H9 (cell line): ENCODE results near the gene CHDH. TPM values are rescaled to one million over a fixed set of nuclear protein-coding genes. Genes with fewer than 3 reads are reported as not detected.

Experiments used
- DNase-seq: peaks from one replicate; pipeline ENCODE4 v3.0.0-alpha.2; 2017
- H2AFZ ChIP-seq: one replicate; pipeline ENCODE4 v1.6.1; 2013; ENCODE audit warnings: mild to moderate bottlenecking, low read length, control low read depth, moderate library complexity
- H2AK5ac ChIP-seq: 2 replicates; pipeline ENCODE4 v1.6.1; 2013; ENCODE audit warnings: low read length, control low read depth, mixed read lengths; ENCODE audit not compliant: insufficient read length
- H2BK120ac ChIP-seq: one replicate; pipeline ENCODE4 v1.6.1; 2013; ENCODE audit warnings: low read depth, mild to moderate bottlenecking, low read length, control low read depth, inconsistent platforms; ENCODE audit not compliant: poor library complexity, severe bottlenecking
- H2BK12ac ChIP-seq: 2 replicates; pipeline ENCODE4 v1.6.1; 2013; ENCODE audit warnings: low read length, control low read depth, mixed read lengths, low read depth; ENCODE audit not compliant: insufficient read length
- H2BK15ac ChIP-seq: 2 replicates; pipeline ENCODE4 v1.6.1; 2013; ENCODE audit warnings: low read depth, low read length, control low read depth
- H2BK20ac ChIP-seq: one replicate; pipeline ENCODE4 v1.6.1; 2013; ENCODE audit warnings: low read depth, mild to moderate bottlenecking, low read length, control low read depth, inconsistent platforms; ENCODE audit not compliant: poor library complexity, severe bottlenecking
- H2BK5ac ChIP-seq: 2 replicates; pipeline ENCODE4 v1.6.1; 2013; ENCODE audit warnings: low read length, control low read depth, mixed read lengths; ENCODE audit not compliant: insufficient read length
- H3K14ac ChIP-seq: 2 replicates; pipeline ENCODE4 v1.6.1; 2013; ENCODE audit warnings: low read length, control low read depth; ENCODE audit not compliant: insufficient read depth
- H3K18ac ChIP-seq: 2 replicates; pipeline ENCODE4 v1.6.1; 2013; ENCODE audit warnings: low read depth, mild to moderate bottlenecking, mixed read lengths, low read length, control low read depth; ENCODE audit not compliant: insufficient read length
- H3K23ac ChIP-seq: 2 replicates; pipeline ENCODE4 v1.6.1; 2013; ENCODE audit warnings: low read length, control low read depth, mixed read lengths, low read depth; ENCODE audit not compliant: insufficient read length
- H3K23me2 ChIP-seq: 2 replicates; pipeline ENCODE4 v1.6.1; 2013; ENCODE audit warnings: low read depth, mild to moderate bottlenecking, mixed read lengths, low read length, control low read depth; ENCODE audit not compliant: insufficient read length, poor library complexity, severe bottlenecking
- H3K27ac ChIP-seq: 2 replicates; pipeline ENCODE4 v1.5.1; 2013; ENCODE audit warnings: low read length, control low read depth, mixed read lengths, low read depth; ENCODE audit not compliant: insufficient read length
- H3K27me3 ChIP-seq: 2 replicates; pipeline ENCODE4 v1.6.1; 2013; ENCODE audit warnings: low read length, control low read depth, inconsistent platforms; ENCODE audit not compliant: insufficient read depth
- H3K4ac ChIP-seq: 2 replicates; pipeline ENCODE4 v1.6.1; 2013; ENCODE audit warnings: low read depth, mild to moderate bottlenecking, control low read depth, inconsistent platforms, low read length, moderate library complexity
- H3K4me1 ChIP-seq: 2 replicates; pipeline ENCODE4 v1.6.1; 2013; ENCODE audit warnings: low read length, control low read depth, inconsistent platforms; ENCODE audit not compliant: insufficient read depth
- H3K4me2 ChIP-seq: 2 replicates; pipeline ENCODE4 v1.6.1; 2013; ENCODE audit warnings: low read length, control low read depth, mixed read lengths; ENCODE audit not compliant: insufficient read length, insufficient read depth
- H3K56ac ChIP-seq: 2 replicates; pipeline ENCODE4 v1.6.1; 2013; ENCODE audit warnings: low read depth, mild to moderate bottlenecking, mixed read lengths, low read length, control low read depth; ENCODE audit not compliant: insufficient read length
- H3K79me1 ChIP-seq: 2 replicates; pipeline ENCODE4 v1.6.1; 2013; ENCODE audit warnings: low read depth, mild to moderate bottlenecking, moderate library complexity, low read length, control low read depth, inconsistent platforms; ENCODE audit not compliant: insufficient read depth, poor library complexity, severe bottlenecking
- H3K79me2 ChIP-seq: 2 replicates; pipeline ENCODE4 v1.6.1; 2013; ENCODE audit warnings: low read length, control low read depth, inconsistent platforms; ENCODE audit not compliant: insufficient read depth
- H3K9ac ChIP-seq: 2 replicates; pipeline ENCODE4 v1.6.1; 2013; ENCODE audit warnings: low read length, control low read depth, mixed read lengths; ENCODE audit not compliant: insufficient read length; ENCODE audit errors: extremely low read depth
- H3K9me3 ChIP-seq: one replicate; pipeline ENCODE4 v1.6.1; 2013; ENCODE audit warnings: low read depth, low read length, inconsistent platforms; ENCODE audit not compliant: control insufficient read depth
- H3T11ph ChIP-seq: one replicate; pipeline ENCODE4 v1.6.1; 2013; ENCODE audit warnings: mild to moderate bottlenecking, low read length, control low read depth, inconsistent platforms
- H4K20me1 ChIP-seq: one replicate; pipeline ENCODE4 v1.6.1; 2013; ENCODE audit not compliant: control insufficient read depth, insufficient read length, insufficient read depth
- H4K5ac ChIP-seq: 2 replicates; pipeline ENCODE4 v1.6.1; 2013; ENCODE audit warnings: low read depth, mild to moderate bottlenecking, mixed read lengths, low read length, control low read depth; ENCODE audit not compliant: insufficient read length
- H4K8ac ChIP-seq: replicated peaks from 2 replicates; pipeline ENCODE4 v1.6.1; 2013; ENCODE audit warnings: low read length, control low read depth, mixed read lengths, low read depth; ENCODE audit not compliant: insufficient read length
- H4K91ac ChIP-seq: 2 replicates; pipeline ENCODE4 v1.6.1; 2013; ENCODE audit warnings: low read depth, mild to moderate bottlenecking, moderate library complexity, mixed read lengths, low read length, control low read depth; ENCODE audit not compliant: insufficient read length
- H3K27ac Mint-ChIP-seq, 3 experiments: 2 replicates in 2 of 3; 3 replicates in 1 of 3; pipeline ENCODE4 v1.8.0; 2020 to 2021; ENCODE audit warnings: mixed read lengths in 3 of 3, mild to moderate bottlenecking in 1 of 3, moderate library complexity in 1 of 3
- H3K27me3 Mint-ChIP-seq: 2 replicates; pipeline ENCODE4 v1.8.0; 2021; ENCODE audit warnings: low read depth, mild to moderate bottlenecking, moderate library complexity, mixed read lengths
- H3K36me3 Mint-ChIP-seq, 3 experiments: 2 replicates in 2 of 3; 3 replicates in 1 of 3; pipeline ENCODE4 v1.8.0; 2020 to 2021; ENCODE audit warnings: low read depth in 3 of 3, mixed read lengths in 3 of 3; ENCODE audit not compliant: insufficient read depth in 1 of 3
- H3K4me1 Mint-ChIP-seq, 2 experiments: 2 replicates each; pipeline ENCODE4 v1.8.0; 2020; ENCODE audit warnings: mixed read lengths in 2 of 2
- H3K4me3 Mint-ChIP-seq, 2 experiments: 2 replicates in 1 of 2; 3 replicates in 1 of 2; pipeline ENCODE4 v1.8.0; 2020 to 2021; ENCODE audit warnings: mild to moderate bottlenecking in 2 of 2, mixed read lengths in 2 of 2, moderate library complexity in 1 of 2
- H3K9me3 Mint-ChIP-seq, 2 experiments: 2 replicates in 1 of 2; 3 replicates in 1 of 2; pipeline ENCODE4 v1.8.0; 2020; ENCODE audit warnings: mild to moderate bottlenecking in 2 of 2, mixed read lengths in 2 of 2, moderate library complexity in 1 of 2
- WGBS: extraction: QIAGEN DNeasy Blood & Tissue Kit; methylation state at CpG from one replicate; pipeline ENCODE4 v1.1.7; 2013; ENCODE audit warnings: missing lambda C conversion rate, low lambda C conversion rate, mixed read lengths; ENCODE audit not compliant: insufficient read length; ENCODE audit errors: extremely low coverage; 5-methylcytosine and 5-hydroxymethylcytosine counted together
- total RNA-seq: library from RNA; stranded (reverse); gene quantifications from 2 replicates; pipeline ENCODE4 v1.2.1, GENCODE V29; 2021
- TF ChIP-seq, protein P1 (sequence below): fragments of 200-600 bp; sonication (generic); conservative IDR thresholded peaks from 3 replicates; pipeline ENCODE4 v1.8.0; 2021; ENCODE audit warnings: antibody characterized with exemption, mild to moderate bottlenecking

The CHDH gene
- total RNA-seq, 1 experiment from 2014 or later, result 11.0 TPM

DNA sequence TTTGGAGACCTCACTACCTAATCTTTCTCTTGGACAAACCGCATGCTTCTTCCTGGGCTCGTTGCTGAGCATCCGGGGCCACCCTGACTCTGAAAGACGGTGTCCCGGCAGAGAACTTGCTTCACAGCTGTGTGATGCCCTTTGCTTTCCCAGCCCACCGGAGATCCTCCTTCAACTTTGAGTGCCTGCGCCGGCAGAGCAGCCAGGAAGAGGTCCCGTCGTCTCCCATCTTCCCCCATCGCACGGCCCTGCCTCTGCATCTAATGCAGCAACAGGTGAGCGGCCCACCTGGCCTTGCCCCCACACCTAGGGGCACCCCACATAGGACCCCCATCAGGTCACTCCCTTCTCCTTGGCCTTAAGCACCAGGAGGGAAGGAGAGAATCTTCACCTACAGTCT, 37.7 kb downstream of the CHDH start:
- H3K23ac ChIP-seq, result no peak overlapping the region
- no peaks in the 10 kb centered on the region; the same call in 1 of the 2 replicates for H3K4me1 ChIP-seq
- H2BK5ac ChIP-seq, result no peak overlapping the region
- no peaks in the 10 kb centered on the region for H3K27me3 ChIP-seq
- H4K5ac ChIP-seq, result no peak overlapping the region
- no peak overlapping the region for H2AK5ac ChIP-seq
- no peak overlapping the region for H3K9ac ChIP-seq
- no peaks in the 10 kb centered on the region; the same call in 1 of the 2 replicates for H3K27me3 Mint-ChIP-seq
- H4K20me1 ChIP-seq, result no peaks in the 10 kb centered on the region
- H2BK20ac ChIP-seq, result no peak overlapping the region
- H3K56ac ChIP-seq, result no peak overlapping the region
- H3K79me2 ChIP-seq, result no peaks in the 10 kb centered on the region
- H3K9me3 ChIP-seq, result no peaks in the 10 kb centered on the region
- no peak overlapping the region for H3K4ac ChIP-seq
- H3K23me2 ChIP-seq, result no peaks in the 10 kb centered on the region
- H3K4me3 Mint-ChIP-seq, result no peak overlapping the region
- no peak overlapping the region for H3K14ac ChIP-seq
- no peak overlapping the region for H4K91ac ChIP-seq
- no peak overlapping the region for H2BK12ac ChIP-seq
- no peak overlapping the region for H2BK120ac ChIP-seq
- no peak overlapping the region for H3K4me2 ChIP-seq
- H3T11ph ChIP-seq, result no peak overlapping the region
- H3K27ac ChIP-seq, result no peak overlapping the region
- TF ChIP-seq, protein P1, sequence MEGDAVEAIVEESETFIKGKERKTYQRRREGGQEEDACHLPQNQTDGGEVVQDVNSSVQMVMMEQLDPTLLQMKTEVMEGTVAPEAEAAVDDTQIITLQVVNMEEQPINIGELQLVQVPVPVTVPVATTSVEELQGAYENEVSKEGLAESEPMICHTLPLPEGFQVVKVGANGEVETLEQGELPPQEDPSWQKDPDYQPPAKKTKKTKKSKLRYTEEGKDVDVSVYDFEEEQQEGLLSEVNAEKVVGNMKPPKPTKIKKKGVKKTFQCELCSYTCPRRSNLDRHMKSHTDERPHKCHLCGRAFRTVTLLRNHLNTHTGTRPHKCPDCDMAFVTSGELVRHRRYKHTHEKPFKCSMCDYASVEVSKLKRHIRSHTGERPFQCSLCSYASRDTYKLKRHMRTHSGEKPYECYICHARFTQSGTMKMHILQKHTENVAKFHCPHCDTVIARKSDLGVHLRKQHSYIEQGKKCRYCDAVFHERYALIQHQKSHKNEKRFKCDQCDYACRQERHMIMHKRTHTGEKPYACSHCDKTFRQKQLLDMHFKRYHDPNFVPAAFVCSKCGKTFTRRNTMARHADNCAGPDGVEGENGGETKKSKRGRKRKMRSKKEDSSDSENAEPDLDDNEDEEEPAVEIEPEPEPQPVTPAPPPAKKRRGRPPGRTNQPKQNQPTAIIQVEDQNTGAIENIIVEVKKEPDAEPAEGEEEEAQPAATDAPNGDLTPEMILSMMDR, result no peak
- no peaks in the 10 kb centered on the region for H3K36me3 Mint-ChIP-seq
- no CpG with 5 or more reads among the region's 13 CpGs for WGBS
- H4K8ac ChIP-seq, result no peak overlapping the region
- no peak overlapping the region for H3K18ac ChIP-seq
- H2BK15ac ChIP-seq, result no peak overlapping the region
- peaks cover 14 to 17% of the 10 kb centered on the region in 2 experiments for H3K4me1 Mint-ChIP-seq
- peak; percentile 21 for DNase-seq
- no peaks in the 10 kb centered on the region for H3K9me3 Mint-ChIP-seq
- no peaks in the 10 kb centered on the region for H3K79me1 ChIP-seq
- no peak overlapping the region for H2AFZ ChIP-seq
- no peak overlapping the region for H3K27ac Mint-ChIP-seq
